ENCODE measurements around the gene OSBPL10.

GRCh38 chr3:31828007-31828406, 153.1 kb downstream of the OSBPL10 start:
- TF ChIP-seq EZH2 (IDR thresholded peaks at IDR 0.05; ENCODE audit: borderline replicate concordance, insufficient read depth, low read depth, low read length, poor library complexity, severe bottlenecking) (no peak), CTCF (IDR thresholded peaks at IDR 0.05) (no peak)

Data from B cell (primary cell).